Measurements from ENCODE around the gene EBF3.

The EBF3 gene

GRCh38 chr10:129825826-129826225, 138.2 kb downstream of the EBF3 start:
- DNase-seq = no peak

DNA sequence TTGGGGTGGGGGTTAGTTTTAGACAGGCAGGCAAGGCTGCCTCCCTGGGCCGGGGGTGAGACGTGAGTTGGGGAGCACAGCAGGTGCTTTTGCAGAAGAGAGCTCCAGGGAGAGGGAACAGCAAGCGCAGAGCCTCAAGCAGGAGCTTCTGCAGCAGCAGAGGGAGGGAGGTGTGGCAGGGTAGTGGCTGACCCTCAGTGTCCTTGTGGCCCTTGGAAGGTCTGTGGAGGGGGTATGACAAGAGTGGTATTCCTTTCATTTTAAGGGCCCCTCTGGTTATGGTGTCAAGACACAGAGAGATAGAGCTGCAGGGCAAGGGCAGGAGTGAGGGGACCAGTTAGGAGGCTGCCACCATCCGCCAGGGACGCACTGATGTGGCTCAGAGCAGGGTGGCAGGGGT, 138.9 kb downstream of the EBF3 start:
- no peak for DNase-seq

DNA sequence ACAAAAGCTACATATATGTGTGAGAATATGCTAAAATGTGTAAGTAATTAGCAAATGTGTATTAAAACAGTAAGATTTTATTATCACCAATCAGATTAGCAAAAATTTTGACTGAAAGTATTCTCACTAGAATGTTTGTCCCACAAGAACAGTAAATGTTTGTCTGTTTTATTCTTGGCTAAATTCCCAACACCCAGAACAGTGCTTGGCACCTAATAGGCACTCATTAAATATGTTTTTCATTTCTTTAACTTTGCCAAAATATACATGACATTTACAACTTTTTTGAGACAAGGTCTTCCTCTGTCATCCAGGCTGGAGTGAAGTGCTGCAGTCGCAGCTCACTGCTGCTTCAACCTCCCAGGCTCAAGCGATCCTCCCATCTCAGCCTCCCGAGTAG, 143.6 kb downstream of the EBF3 start:
- no peak for DNase-seq

GRCh38 chr10:129816656-129817045, 147.4 kb downstream of the EBF3 start:
- no peak for DNase-seq

DNA sequence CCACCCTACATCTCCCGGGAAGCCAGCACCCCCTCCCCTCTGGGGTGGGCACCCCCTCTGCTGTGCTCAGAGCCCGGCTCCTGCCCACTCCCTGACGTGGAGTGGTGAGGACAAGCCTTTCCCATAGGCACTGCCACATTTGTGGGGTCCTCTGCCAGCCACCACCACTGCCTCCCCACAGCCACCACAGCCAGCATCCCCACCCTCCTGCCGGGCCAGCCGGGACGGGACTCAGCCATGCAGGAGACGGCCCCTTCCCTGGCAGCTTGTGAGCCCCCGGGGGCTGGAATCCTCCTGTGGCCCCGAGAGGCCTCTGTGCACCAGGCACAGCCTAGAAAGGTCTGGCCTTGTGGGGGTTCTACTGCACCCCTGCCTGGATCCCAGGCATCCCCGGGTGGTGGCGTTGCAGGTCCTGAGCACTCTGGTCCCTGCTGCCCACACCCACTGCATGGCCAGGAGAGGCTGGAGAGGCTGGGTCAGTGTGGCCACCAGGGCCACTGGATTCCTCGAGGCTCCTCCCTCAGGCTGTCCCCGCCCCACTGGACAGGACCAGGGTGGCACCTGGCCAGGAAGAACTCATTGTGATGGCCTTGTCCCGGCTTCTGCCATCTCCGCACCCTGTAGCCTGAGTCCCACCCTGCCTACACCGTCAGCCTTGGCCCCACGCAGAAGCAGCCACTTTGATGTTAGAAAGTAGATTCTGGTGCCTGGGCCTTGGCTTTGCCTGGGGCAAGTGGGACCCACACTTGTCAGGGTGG, 148.0 kb downstream of the EBF3 start:
- no peak for DNase-seq

DNA sequence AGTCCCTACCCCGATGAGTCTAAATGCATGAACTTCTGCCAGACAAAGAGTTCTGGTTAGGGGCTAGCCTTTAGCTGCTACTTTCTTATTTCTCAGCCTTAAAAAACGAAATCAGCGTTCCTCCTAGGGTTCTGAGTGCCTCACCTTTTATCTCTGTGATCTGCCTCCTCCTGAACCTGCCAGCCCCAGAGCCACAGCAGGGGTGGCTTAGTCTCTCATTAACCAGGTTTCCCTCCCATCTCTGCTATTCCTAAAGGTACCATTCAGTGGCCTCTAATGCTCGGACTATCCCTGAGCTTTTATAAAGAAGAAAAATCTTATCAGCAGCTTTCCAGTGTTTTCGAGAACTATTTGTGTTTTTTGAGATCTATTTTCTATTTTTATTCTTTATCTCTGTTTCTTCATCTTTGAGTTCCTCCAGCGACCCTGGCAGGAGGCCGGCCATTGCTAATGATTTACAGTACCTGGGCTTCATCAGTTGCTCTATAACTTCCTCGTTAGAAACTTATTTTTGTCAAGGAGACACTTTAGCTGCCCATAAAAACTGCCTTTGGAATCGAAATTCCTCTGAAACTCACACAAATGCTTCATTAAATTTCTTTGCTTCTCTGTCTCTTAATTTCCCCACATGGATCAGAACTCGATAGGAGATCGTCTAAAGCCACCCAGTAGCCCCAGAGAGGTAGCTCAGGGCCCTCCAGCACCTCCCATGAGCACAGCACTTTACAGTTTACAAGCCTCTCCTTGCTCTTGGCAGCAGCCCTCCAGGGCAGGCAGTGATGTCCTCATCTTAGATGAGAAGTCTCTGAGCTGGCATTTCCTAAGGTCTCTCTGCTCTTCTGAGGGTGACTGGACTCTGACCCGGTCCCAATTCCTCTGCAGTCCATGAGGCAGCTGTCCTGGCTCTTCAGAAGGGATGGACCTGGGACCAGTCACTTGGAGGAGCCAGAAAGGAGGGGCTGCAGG, 149.1 kb downstream of the EBF3 start:
- no peak for DNase-seq

GRCh38 chr10:129812398-129812797, 151.7 kb downstream of the EBF3 start:
- no peak for DNase-seq

GRCh38 chr10:129811208-129811607, 152.9 kb downstream of the EBF3 start:
- no peak for DNase-seq

DNA sequence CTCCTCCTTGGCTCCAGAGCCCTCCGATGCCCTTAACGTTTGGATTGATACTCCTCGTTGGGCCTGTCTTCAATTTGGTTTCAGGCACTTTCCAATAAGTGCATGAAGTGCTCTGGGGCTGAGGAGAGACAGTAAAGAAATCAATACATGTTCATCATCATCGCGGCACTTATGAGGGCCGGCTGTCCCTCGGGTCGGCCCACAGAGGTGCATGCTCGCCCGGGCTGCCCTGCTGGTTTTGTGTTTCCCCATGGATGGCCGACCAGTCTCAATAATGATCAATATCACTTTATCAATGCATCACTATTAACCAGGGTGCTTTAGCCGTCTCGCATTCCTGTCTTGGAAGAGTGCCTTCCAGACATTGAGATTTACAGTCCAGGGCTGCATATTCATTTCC, 154.2 kb downstream of the EBF3 start:
- no peak for DNase-seq

DNA sequence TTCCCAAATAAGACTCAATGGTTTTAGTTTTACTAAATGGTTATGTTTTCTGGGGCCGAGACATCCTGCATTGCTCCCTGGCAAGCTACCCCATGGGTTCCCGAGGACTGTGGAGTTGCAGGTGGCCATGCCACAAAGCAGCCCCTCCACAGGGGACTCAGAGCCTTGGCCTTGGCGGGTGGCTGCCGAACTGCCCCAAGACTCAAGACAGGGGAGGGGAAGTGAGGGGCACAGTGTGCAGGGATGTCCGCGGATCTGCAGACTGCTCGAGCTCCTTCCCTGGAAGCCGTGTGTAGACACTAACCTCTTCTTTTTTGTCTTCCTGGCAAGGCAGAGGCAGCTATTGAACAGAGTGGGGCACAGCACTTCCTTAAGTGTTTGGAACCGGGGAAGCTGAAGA, 154.6 kb downstream of the EBF3 start:
- DNase-seq = no peak

GRCh38 chr10:129808092-129808983, 155.7 kb downstream of the EBF3 start:
- DNase-seq = no peak

DNA sequence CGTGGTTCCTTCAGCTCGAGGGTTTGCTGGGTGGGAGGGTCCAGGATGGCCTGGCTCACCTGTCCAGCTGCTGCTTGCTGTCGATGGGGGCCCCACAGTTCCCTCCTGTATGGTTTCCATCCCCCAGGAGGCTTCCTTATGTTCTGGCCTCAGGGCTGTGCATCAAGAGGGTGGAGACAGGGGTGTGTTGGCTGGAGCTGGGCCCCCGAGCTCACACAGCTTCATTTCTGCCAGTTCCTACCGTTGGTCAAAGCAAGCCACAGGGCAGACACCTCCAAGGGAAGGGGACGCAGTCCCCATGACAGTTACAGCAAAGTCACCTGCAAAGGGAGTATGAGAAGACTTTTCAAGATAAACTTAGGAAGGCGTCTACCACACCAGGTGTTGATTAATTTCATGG, 156.9 kb downstream of the EBF3 start:
- no peak for DNase-seq

DNA sequence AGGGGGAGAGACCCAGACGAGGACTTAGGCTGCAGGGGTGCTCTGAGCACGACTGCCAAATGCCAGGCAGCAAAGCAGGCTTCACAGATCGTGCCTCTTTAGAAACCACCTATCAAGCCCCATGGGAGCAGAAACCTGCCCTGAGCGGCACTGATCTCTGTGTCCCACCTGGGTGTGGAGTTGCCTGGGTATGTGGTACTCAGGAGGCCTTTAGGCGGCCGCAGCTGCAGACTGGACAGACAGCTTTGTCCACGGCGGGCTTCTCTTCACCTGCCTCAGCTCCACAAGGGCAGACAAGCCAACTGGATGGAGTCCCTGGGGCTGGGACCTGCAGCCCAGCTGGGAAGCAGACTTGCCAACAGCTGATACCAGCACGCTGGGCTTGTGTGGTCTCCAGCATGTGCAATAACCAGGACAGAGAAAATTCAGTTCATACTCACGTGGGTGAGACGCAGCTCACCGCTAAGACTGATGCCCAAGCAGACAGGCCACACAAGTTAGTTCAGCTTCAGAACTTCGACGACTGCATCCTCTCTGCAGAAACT, 163.2 kb downstream of the EBF3 start:
- DNase-seq = no peak

DNA sequence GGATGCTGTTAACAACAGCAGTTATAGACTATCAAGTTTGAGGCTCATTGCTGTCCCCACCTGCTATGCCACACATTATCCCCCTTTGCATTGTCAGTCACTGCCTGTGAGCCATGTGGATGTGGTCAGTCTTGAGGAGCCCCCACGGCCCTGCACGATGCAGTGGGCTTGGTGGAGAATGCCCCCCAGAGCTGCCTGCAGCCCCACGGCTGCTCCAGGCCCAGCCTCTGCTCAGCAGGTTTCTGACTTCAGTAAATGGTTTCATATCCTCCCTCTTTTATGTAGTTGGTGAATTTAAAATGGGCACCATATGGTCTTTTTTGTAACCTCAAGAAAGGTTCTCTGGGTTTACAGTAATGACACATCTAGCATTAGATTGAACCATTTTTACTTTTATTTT, 164.1 kb downstream of the EBF3 start:
- no peak for DNase-seq

GRCh38 chr10:129796710-129797420, 167.2 kb downstream of the EBF3 start:
- no peak for DNase-seq

DNA sequence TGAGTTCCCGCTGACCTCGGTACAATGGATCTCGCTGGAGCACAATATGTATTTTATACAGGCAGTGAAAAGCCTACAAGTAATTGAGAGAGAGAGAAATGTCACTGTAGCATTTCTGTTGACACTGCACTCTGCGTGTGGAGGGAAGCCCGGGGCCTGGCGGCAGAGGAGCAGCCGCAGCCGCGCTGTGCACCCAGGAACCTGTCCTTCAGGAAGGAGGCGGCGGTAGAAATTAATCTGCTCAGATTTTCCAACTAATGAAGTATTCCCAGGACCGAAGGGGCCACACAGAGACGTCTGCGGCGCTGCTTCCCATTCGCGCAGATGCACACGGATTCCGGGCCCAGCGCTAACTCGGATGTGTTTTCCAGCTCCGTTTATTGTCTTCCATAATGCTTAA, 170.1 kb downstream of the EBF3 start:
- DNase-seq = no peak

GRCh38 chr10:129793479-129793878, 170.6 kb downstream of the EBF3 start:
- DNase-seq = no peak

GRCh38 chr10:129792864-129793263, 171.2 kb downstream of the EBF3 start:
- DNase-seq = no peak

DNA sequence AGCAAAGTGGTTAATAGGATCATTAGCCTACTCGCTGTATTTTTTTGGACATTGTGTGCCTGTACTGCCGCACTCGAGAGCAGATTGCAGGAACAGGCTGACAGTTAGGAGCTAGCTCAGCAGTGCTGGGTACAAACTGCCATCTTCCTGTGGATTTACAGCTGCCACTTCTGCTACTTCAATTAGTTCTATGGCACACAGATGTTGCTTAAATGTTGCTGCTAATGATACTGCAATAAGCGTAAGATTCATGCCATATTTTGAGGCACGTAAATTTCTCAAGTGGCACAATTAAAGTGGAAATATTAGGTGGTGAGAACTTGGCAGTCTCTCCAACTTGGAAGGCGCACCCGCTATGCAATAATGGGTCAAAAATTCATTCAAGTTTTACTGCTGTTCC, 171.9 kb downstream of the EBF3 start:
- no peak for DNase-seq

- no peak for DNase-seq
These were observed 173.2 kb downstream of the EBF3 start for GRCh38 chr10:129790715-129791446.

- no peak for DNase-seq
These were observed 175.9 kb downstream of the EBF3 start for GRCh38 chr10:129788215-129788614.
